ENCODE measurements around the gene RECQL5. TPM values are rescaled to one million over a fixed set of nuclear protein-coding genes. Genes with fewer than 3 reads are reported as not detected.

RECQL5 gene
- total and polyA plus RNA-seq, 2 donors (not counting 1 experiment from before 2014, with no cell fraction given): 58.5 to 70.5 TPM

GRCh38 chr17:75615301-75615700 lies 51.7 kb downstream of the RECQL5 start:
- H3K9me3 ChIP-seq (ENCODE audit: control extremely low read depth in 1 of 3, control insufficient read depth in 2 of 3, insufficient read depth in 1 of 3, low read length in 2 of 3): no peaks in the 10 kb centered on the region
- ATAC-seq (ENCODE audit: low read depth) (no peak), DNase-seq (no peak)
- no peak overlapping the region for H3K27ac ChIP-seq (ENCODE audit: low read length in 2 of 2)
- H3K4me3 ChIP-seq (ENCODE audit: control extremely low read depth in 1 of 5, extremely low read depth in 1 of 5, insufficient read depth in 1 of 5, low read depth in 2 of 5, low read length in 4 of 5): no peak overlapping the region
- peaks cover 1 to 65% of the 10 kb centered on the region in 2 experiments for H3K36me3 ChIP-seq (replicated peaks in 1 of 2; ENCODE audit: control extremely low read depth in 1 of 2, control insufficient read depth in 1 of 2, extremely low read depth in 1 of 2, insufficient read depth in 2 of 2, low read length in 1 of 2)
- H3K4me1 ChIP-seq (ENCODE audit: control insufficient read depth in 2 of 2, insufficient read depth in 2 of 2, low read length in 2 of 2): no peaks in the 10 kb centered on the region
- Mint-ChIP-seq H3K27ac (no peak overlapping the region), H3K9me3 (ENCODE audit: insufficient read depth) (no peaks in the 10 kb centered on the region), H3K27me3 (no peaks in the 10 kb centered on the region), H3K4me3 (no peak overlapping the region), H3K4me1 (no peaks in the 10 kb centered on the region)
- WGBS (ENCODE audit: insufficient coverage): 97% methylated on average over 11 of the region's 11 CpGs
- no peak overlapping the region for H3K9ac ChIP-seq (ENCODE audit: low read length)
- TF ChIP-seq EZH2 (IDR thresholded peaks at IDR 0.05; ENCODE audit: borderline replicate concordance, insufficient read depth, low read depth, low read length, poor library complexity, severe bottlenecking) (no peak), CTCF (IDR thresholded peaks at IDR 0.05) (no peak)
- CTCF ChIA-PET: no interaction called here
- H4K20me1 ChIP-seq (ENCODE audit: control insufficient read depth, insufficient read depth, low read length, poor library complexity, severe bottlenecking): no peaks in the 10 kb centered on the region
- no peaks in the 10 kb centered on the region for H3K79me2 ChIP-seq (ENCODE audit: control insufficient read depth, insufficient read depth, low read length)
- POLR2A ChIA-PET: no interaction called here
- no peak overlapping the region for H3K4me2 ChIP-seq (replicated peaks; ENCODE audit: low read depth, low read length, poor library complexity, severe bottlenecking)
- H2AFZ ChIP-seq (ENCODE audit: insufficient read depth, low read depth, low read length, poor library complexity, severe bottlenecking): no peak overlapping the region
- H3K27me3 ChIP-seq (replicated peaks in 1 of 4; ENCODE audit: control extremely low read depth in 1 of 4, control insufficient read depth in 3 of 4, insufficient read depth in 4 of 4, low read length in 3 of 4): no peaks in the 10 kb centered on the region
- intact Hi-C loops (cut with micrococcal nuclease): no loop called here

- H3K4me2 ChIP-seq (replicated peaks; ENCODE audit: low read depth, low read length, poor library complexity, severe bottlenecking): no peak overlapping the region
- 95% methylated on average over 17 of the region's 19 CpGs for WGBS (ENCODE audit: insufficient coverage)
- Mint-ChIP-seq H3K9me3 (ENCODE audit: insufficient read depth) (no peaks in the 10 kb centered on the region), H3K27ac (no peak overlapping the region), H3K4me3 (no peak overlapping the region), H3K4me1 (no peaks in the 10 kb centered on the region), H3K27me3 (no peaks in the 10 kb centered on the region)
- no peak overlapping the region for H3K9ac ChIP-seq (ENCODE audit: low read length)
- no peaks in the 10 kb centered on the region for H3K4me1 ChIP-seq (ENCODE audit: control insufficient read depth in 2 of 2, insufficient read depth in 2 of 2, low read length in 2 of 2)
- POLR2A ChIA-PET: no interaction called here
- H3K9me3 ChIP-seq (ENCODE audit: control extremely low read depth in 1 of 3, control insufficient read depth in 2 of 3, insufficient read depth in 1 of 3, low read length in 2 of 3): no peaks in the 10 kb centered on the region
- H3K79me2 ChIP-seq (ENCODE audit: control insufficient read depth, insufficient read depth, low read length): no peaks in the 10 kb centered on the region
- no peaks in the 10 kb centered on the region for H4K20me1 ChIP-seq (ENCODE audit: control insufficient read depth, insufficient read depth, low read length, poor library complexity, severe bottlenecking)
- no peak overlapping the region for H3K4me3 ChIP-seq (ENCODE audit: control extremely low read depth in 1 of 5, extremely low read depth in 1 of 5, insufficient read depth in 1 of 5, low read depth in 2 of 5, low read length in 4 of 5)
- intact Hi-C loops (cut with micrococcal nuclease): no loop called here
- CTCF ChIA-PET: no interaction called here
- H3K27me3 ChIP-seq (replicated peaks in 1 of 4; ENCODE audit: control extremely low read depth in 1 of 4, control insufficient read depth in 3 of 4, insufficient read depth in 4 of 4, low read length in 3 of 4): no peaks in the 10 kb centered on the region
- H3K36me3 ChIP-seq (replicated peaks in 1 of 2; ENCODE audit: control extremely low read depth in 1 of 2, control insufficient read depth in 1 of 2, extremely low read depth in 1 of 2, insufficient read depth in 2 of 2, low read length in 1 of 2): peaks cover 1 to 64% of the 10 kb centered on the region in 2 experiments
- no peak overlapping the region for H2AFZ ChIP-seq (ENCODE audit: insufficient read depth, low read depth, low read length, poor library complexity, severe bottlenecking)
- ATAC-seq (ENCODE audit: low read depth): no peak
- no peak for DNase-seq
- no peak overlapping the region for H3K27ac ChIP-seq (ENCODE audit: low read length in 2 of 2)
- TF ChIP-seq EZH2 (IDR thresholded peaks at IDR 0.05; ENCODE audit: borderline replicate concordance, insufficient read depth, low read depth, low read length, poor library complexity, severe bottlenecking): no peak
- TF ChIP-seq CTCF (IDR thresholded peaks at IDR 0.05): no peak
Observed at GRCh38 chr17:75614556-75615270, 52.2 kb downstream of the RECQL5 start.
